ES-I3 (cell line): ENCODE measurements around the gene MMUT.
"Not testable (repeated sequence)": the region's sequence is repeated elsewhere in the genome, so short reads cannot be mapped to it uniquely, and the experiment has no call there.

ENCODE experiments used
- H3K36me3 ChIP-seq: 2 replicates; pipeline ENCODE4 v1.6.1; 2013; ENCODE audit warnings: mild to moderate bottlenecking, low read length, control low read depth, moderate library complexity; ENCODE audit not compliant: insufficient read depth
- H3K4me1 ChIP-seq: 2 replicates; pipeline ENCODE4 v1.6.1; 2013; ENCODE audit warnings: mild to moderate bottlenecking, control low read depth, low read length; ENCODE audit not compliant: insufficient read depth
- H3K9ac ChIP-seq: 2 replicates; pipeline ENCODE4 v1.6.1; 2013; ENCODE audit warnings: low read depth, mild to moderate bottlenecking, low read length, moderate library complexity
- H3K9me3 ChIP-seq: 2 replicates; pipeline ENCODE4 v1.6.1; 2013; ENCODE audit warnings: mild to moderate bottlenecking, low read length, moderate library complexity; ENCODE audit not compliant: control insufficient read depth, insufficient read depth

The MMUT gene

DNA sequence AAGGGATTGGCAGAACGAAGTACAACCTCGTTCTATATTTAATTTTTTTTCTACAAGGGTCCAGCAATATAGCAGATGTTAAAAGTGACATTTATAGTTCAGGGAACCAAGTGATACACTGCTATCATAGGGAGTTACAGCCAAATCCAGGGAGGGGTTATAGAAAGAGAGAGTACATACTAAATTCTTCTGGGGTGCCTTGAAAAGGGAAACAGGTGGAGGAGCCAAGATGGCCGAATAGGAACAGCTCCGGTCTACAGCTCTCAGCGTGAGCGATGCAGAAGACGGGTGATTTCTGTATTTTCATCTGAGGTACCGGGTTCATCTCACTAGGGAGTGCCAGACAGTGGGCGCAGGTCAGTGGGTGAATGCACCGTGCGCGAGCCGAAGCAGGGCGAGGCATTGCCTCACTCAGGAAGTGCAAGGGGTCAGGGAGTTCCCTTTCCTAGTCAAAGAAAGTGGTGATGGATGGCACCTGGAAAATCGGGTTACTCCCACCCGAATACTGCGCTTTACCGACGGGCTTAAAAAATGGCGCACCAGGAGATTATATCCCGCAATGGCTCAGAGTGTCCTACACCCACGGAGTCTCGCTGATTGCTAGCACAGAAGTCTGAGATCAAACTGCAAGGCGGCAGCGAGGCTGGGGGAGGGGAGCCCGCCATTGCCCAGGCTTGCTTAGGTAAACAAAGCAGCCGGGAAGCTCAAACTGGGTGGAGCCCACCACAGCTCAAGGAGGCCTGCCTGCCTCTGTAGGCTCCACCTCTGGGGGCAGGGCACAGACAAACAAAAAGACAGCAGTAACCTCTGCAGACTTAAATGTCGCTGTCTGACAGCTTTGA, 76.2 kb downstream of the MMUT start:
- not testable (repeated sequence) for H3K4me1 ChIP-seq, H3K9me3 ChIP-seq, H3K9ac ChIP-seq, H3K36me3 ChIP-seq

GRCh38 chr6:49384904-49385303, 78.1 kb downstream of the MMUT start:
- Histone ChIP-seq H3K9ac (no peak overlapping the region), H3K36me3 (peaks cover 2% of the 10 kb centered on the region; the same call in 1 of the 2 replicates), H3K4me1 (no peaks in the 10 kb centered on the region), H3K9me3 (no peaks in the 10 kb centered on the region)
